Testis (tissue), 3 donors: Measurements from ENCODE around the gene INHBB. TPM values are rescaled to one million over a fixed set of nuclear protein-coding genes. Genes with fewer than 3 reads are reported as not detected.
A peak's percentile ranks its signal among the peaks of the same experiment; 100 is the strongest.

Experiments
- DNase-seq: peaks from one replicate; pipeline ENCODE4 v3.0.0-alpha.2; 2019
- H3K27ac ChIP-seq, 2 donors: fragments of 200-600 bp; sonication (generic); one replicate each; pipeline ENCODE4 v1.5.1; 2019
- H3K27me3 ChIP-seq: fragments of 200-600 bp; sonication (generic); one replicate; pipeline ENCODE4 v1.5.1; 2019
- H3K36me3 ChIP-seq: fragments of 200-600 bp; sonication (generic); one replicate; pipeline ENCODE4 v1.5.1; 2017; ENCODE audit warnings: low read depth; ENCODE audit errors: missing control alignments
- H3K4me1 ChIP-seq: fragments of 200-600 bp; sonication (generic); one replicate; pipeline ENCODE4 v1.5.1; 2019
- H3K4me3 ChIP-seq, 2 donors: fragments of 200-600 bp; sonication (generic); one replicate each; pipeline ENCODE4 v1.5.1; 2017 to 2019
- H3K9me3 ChIP-seq: fragments of 200-600 bp; sonication (generic); one replicate; pipeline ENCODE4 v1.5.1; 2017
- POLR2A ChIP-seq: fragments of 450-650 bp; IDR thresholded peaks from one replicate; pipeline ENCODE4 v1.6.1; 2017; ENCODE audit warnings: antibody characterized with exemption, mild to moderate bottlenecking, moderate library complexity
- WGBS, 2 donors: methylation state at CpG; one replicate each; pipeline ENCODE4 v1.1.5; 2018; 5-methylcytosine and 5-hydroxymethylcytosine counted together
- intact Hi-C: fragments of 100-400 bp; cut with DNase I; formaldehyde crosslinking; loops from one replicate; pipeline ENCODE4 v1.15.1; 2023; ENCODE audit warnings: low total_unique reads
- polyA plus RNA-seq: library from polyadenylated mRNA; stranded (reverse); fragments of 350-450 nt; fragmentation: Illumina TruSeq; extraction: RNeasy Lipid Tissue Mini Kit (QIAGEN cat#74804); gene quantifications from one replicate; pipeline ENCODE4 v1.2.3, GENCODE V29; 2014; ENCODE audit warnings: low read depth, low replicate concordance; ENCODE audit not compliant: insufficient read depth
- total RNA-seq, 2 donors: library from RNA; depleted of rRNA; stranded (reverse); fragments of >200 nt; gene quantifications; one replicate each; pipeline ENCODE4 v1.2.3, GENCODE V29; 2016
- TF ChIP-seq, protein P1 (sequence below), 3 experiments: fragments of 450-650 bp in 2 of 3; fragments of 200-600 bp in 1 of 3; sonication (generic) in 1 of 3; IDR thresholded peaks; one replicate each; pipeline ENCODE4 v1.5.1; 2016 to 2019; ENCODE audit warnings: antibody characterized with exemption in 3 of 3, mild to moderate bottlenecking in 2 of 3, moderate library complexity in 1 of 3

Gene INHBB
- total and polyA plus RNA-seq, 3 donors from 2014 or later, result 46.1 to 123 (median 55.4) TPM

DNA sequence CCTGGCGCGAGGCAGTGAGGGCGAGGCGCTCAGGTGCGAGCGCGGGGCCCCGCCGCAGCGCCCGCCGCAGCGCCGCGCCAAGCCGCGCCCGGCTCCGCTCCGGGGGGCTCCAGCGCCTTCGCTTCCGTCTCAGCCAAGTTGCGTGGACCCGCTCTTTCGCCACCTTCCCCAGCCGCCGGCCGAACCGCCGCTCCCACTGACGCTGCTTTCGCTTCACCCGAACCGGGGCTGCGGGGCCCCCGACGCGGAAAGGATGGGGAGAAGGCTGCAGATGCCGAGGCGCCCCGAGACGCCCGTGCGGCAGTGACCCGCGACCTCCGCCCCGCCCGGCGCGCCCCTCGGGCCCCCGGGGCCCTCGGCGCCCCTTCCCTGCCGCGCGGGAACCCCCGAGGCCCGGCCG is 328 bp upstream of the INHBB start:
- peaks cover 13% of the 10 kb centered on the region for H3K4me1 ChIP-seq
- H3K9me3 ChIP-seq, result no peaks in the 10 kb centered on the region
- TF ChIP-seq, protein P1, sequence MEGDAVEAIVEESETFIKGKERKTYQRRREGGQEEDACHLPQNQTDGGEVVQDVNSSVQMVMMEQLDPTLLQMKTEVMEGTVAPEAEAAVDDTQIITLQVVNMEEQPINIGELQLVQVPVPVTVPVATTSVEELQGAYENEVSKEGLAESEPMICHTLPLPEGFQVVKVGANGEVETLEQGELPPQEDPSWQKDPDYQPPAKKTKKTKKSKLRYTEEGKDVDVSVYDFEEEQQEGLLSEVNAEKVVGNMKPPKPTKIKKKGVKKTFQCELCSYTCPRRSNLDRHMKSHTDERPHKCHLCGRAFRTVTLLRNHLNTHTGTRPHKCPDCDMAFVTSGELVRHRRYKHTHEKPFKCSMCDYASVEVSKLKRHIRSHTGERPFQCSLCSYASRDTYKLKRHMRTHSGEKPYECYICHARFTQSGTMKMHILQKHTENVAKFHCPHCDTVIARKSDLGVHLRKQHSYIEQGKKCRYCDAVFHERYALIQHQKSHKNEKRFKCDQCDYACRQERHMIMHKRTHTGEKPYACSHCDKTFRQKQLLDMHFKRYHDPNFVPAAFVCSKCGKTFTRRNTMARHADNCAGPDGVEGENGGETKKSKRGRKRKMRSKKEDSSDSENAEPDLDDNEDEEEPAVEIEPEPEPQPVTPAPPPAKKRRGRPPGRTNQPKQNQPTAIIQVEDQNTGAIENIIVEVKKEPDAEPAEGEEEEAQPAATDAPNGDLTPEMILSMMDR (IDR thresholded peaks at IDR 0.05), result no peak
- TF ChIP-seq POLR2A, result no peak
- WGBS, 2 donors, result 2% methylated on average over 33 of the region's 62 CpGs; no CpG with 5 or more reads in 1 of the 2 donors
- intact Hi-C loops, result loop anchor here (5.0 kb wide), 1 partner anchor 337 kb away; no protein-coding TSS in a partner anchor
- H3K4me3 ChIP-seq, result peak overlapping the region; percentile 49 to 55
- DNase-seq, result no peak
- H3K27ac ChIP-seq, result peak overlapping the region in 1 of 2 donors; percentile 84
- no peaks in the 10 kb centered on the region for H3K27me3 ChIP-seq
- no peaks in the 10 kb centered on the region for H3K36me3 ChIP-seq

GRCh38 chr2:120346667-120347358 is 877 bp downstream of the INHBB start:
- Histone ChIP-seq H3K27ac (peak overlapping the region; percentile 53 to 72), H3K4me3 (peak overlapping the region; percentile 51 to 67), H3K4me1 (peaks cover 13% of the 10 kb centered on the region), H3K9me3 (no peaks in the 10 kb centered on the region), H3K36me3 (no peaks in the 10 kb centered on the region), H3K27me3 (no peaks in the 10 kb centered on the region)
- intact Hi-C loops, result loop anchor here (5.0 kb wide), 1 partner anchor 335 kb away; no protein-coding TSS in a partner anchor
- peak; percentile 37 for DNase-seq
- 1% methylated on average over 21 to 51 of the region's 54 CpGs for WGBS, 2 donors
- TF ChIP-seq, protein P1 (IDR thresholded peaks at IDR 0.05), result no peak
- no peak for TF ChIP-seq POLR2A

DNA sequence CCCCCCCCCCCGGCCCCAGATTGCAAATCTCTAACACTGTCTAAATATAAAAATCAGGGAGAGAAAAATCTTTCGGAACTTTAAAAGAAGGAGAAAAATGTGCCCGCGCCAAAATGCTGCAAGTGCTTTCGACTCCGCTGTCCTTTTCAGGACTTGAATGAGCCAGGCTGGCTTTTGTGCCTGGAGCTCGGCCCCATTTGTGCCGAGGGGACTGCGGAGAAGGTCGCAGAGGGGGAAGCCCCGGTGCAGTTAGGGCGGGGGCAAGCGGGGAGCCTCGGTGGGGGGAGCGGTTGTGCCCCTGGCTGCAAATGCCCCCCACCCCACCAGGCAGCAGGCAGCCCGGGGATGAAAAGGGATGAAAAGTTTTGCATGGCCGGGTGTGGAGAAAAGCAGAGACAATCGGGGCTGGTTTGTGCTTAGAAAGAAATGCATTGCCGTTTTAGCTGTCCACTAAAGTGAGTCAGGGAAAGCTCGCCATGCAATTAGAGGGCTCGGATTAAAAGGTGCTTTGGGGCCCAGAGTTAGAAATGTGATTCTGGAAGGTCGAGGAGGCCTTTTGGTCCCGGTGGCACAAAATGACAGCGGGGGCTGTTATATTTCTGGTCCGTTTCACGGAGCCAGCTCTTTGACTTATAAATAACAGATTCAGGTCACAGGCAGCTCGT is 1.6 kb downstream of the INHBB start:
- peaks cover 13% of the 10 kb centered on the region for H3K4me1 ChIP-seq
- WGBS, 2 donors, result 8 to 11% methylated on average over 25 to 27 of the region's 27 CpGs
- no peaks in the 10 kb centered on the region for H3K9me3 ChIP-seq
- peak overlapping the region in 1 of 2 donors; percentile 72 for H3K27ac ChIP-seq
- H3K4me3 ChIP-seq, result peak overlapping the region; percentile 51 to 67
- no peaks in the 10 kb centered on the region for H3K36me3 ChIP-seq
- no peaks in the 10 kb centered on the region for H3K27me3 ChIP-seq
- intact Hi-C loops, result loop anchor here (5.0 kb wide), 1 partner anchor 335 kb away; no protein-coding TSS in a partner anchor
- TF ChIP-seq POLR2A, result no peak
- TF ChIP-seq, protein P1 (IDR thresholded peaks at IDR 0.05), result no peak
- DNase-seq, result peak; percentile 29

GRCh38 chr2:120348134-120348736 is 2.3 kb downstream of the INHBB start:
- intact Hi-C loops, result loop anchor here (5.0 kb wide), 1 partner anchor 334 kb away; no protein-coding TSS in a partner anchor
- Histone ChIP-seq H3K9me3 (no peaks in the 10 kb centered on the region), H3K4me1 (peaks cover 8% of the 10 kb centered on the region), H3K27ac (no peak overlapping the region), H3K36me3 (no peaks in the 10 kb centered on the region), H3K4me3 (peak overlapping the region in 1 of 2 donors; percentile 67), H3K27me3 (no peaks in the 10 kb centered on the region)
- 40 to 50% methylated on average over 6 to 7 of the region's 7 CpGs for WGBS, 2 donors
- TF ChIP-seq POLR2A, result no peak
- TF ChIP-seq, protein P1 (IDR thresholded peaks at IDR 0.05), result no peak
- no peak for DNase-seq
